CD4-positive, alpha-beta T cell (primary cell): Measurements from ENCODE around the gene MBLAC1. TPM values are rescaled to one million over a fixed set of nuclear protein-coding genes. Genes with fewer than 3 reads are reported as not detected.
A peak's percentile ranks its signal among the peaks of the same experiment; 100 is the strongest.

Source experiments
- ATAC-seq: fragments of 200-7000 bp; cut with Tn5 transposase; one replicate; pipeline ENCODE4 v1.10.0; 2022; ENCODE audit warnings: mild to moderate bottlenecking; ENCODE audit not compliant: poor library complexity
- CTCF ChIA-PET: fragments of 350-600 bp; sonication (Branson Sonifier 250); formaldehyde crosslinking; loops from one replicate; lab custom pipeline; 2021; ENCODE audit warnings: antibody characterized with exemption, inconsistent platforms; lab: Charles Lee
- POLR2A ChIA-PET: fragments of 350-600 bp; sonication (Branson Sonifier 250); formaldehyde crosslinking; loops from one replicate; lab custom pipeline; 2021; ENCODE audit warnings: antibody characterized with exemption, inconsistent platforms; lab: Charles Lee
- DNase-seq, 14 experiments: peaks; one replicate each; pipeline ENCODE4 v3.0.0-alpha.2; 2013 to 2020; ENCODE audit warnings: mixed read lengths in 2 of 14
- H3K27ac ChIP-seq, 2 donors: one replicate each; pipeline versions ENCODE4 v1.5.1 to v1.7.0; 2013; ENCODE audit warnings: low read length in 2 of 2, low read depth in 1 of 2, mild to moderate bottlenecking in 1 of 2
- H3K27me3 ChIP-seq, 2 experiments: 1 replicate in 1 of 2; 2 replicates in 1 of 2; pipeline versions ENCODE4 v1.6.1 to v1.7.0; 2013; ENCODE audit warnings: low read length in 2 of 2, control low read depth in 1 of 2, mild to moderate bottlenecking in 1 of 2, moderate library complexity in 1 of 2; ENCODE audit not compliant: insufficient read depth in 2 of 2, control insufficient read depth in 1 of 2
- H3K36me3 ChIP-seq: one replicate; pipeline ENCODE4 v1.6.1; 2013; ENCODE audit warnings: low read length, control low read depth; ENCODE audit not compliant: insufficient read depth
- H3K4me1 ChIP-seq: one replicate; pipeline ENCODE4 v1.6.1; 2013; ENCODE audit warnings: low read length, control low read depth; ENCODE audit not compliant: insufficient read depth
- H3K4me3 ChIP-seq: one replicate; pipeline ENCODE4 v1.5.1; 2013; ENCODE audit warnings: mild to moderate bottlenecking, low read length, moderate library complexity
- H3K9me3 ChIP-seq, 2 experiments: 1 replicate in 1 of 2; 2 replicates in 1 of 2; pipeline versions ENCODE4 v1.6.1 to v1.7.0; 2013; ENCODE audit warnings: low read length in 2 of 2, mild to moderate bottlenecking in 2 of 2, control low read depth in 1 of 2, moderate library complexity in 1 of 2; ENCODE audit not compliant: control insufficient read depth in 1 of 2, insufficient read depth in 1 of 2
- H3K27ac Mint-ChIP-seq: one replicate; pipeline ENCODE4 v1.8.0; 2020; ENCODE audit warnings: mixed read lengths
- H3K27me3 Mint-ChIP-seq: one replicate; pipeline ENCODE4 v1.8.0; 2021; ENCODE audit warnings: mixed read lengths
- H3K36me3 Mint-ChIP-seq: one replicate; pipeline ENCODE4 v1.8.0; 2021; ENCODE audit warnings: low read depth, mixed read lengths
- H3K4me1 Mint-ChIP-seq: one replicate; pipeline ENCODE4 v1.8.0; 2021; ENCODE audit warnings: low read depth, mixed read lengths
- H3K4me3 Mint-ChIP-seq: one replicate; pipeline ENCODE4 v1.8.0; 2020; ENCODE audit warnings: mild to moderate bottlenecking, mixed read lengths
- H3K9me3 Mint-ChIP-seq: one replicate; pipeline ENCODE4 v1.8.0; 2020; ENCODE audit warnings: mixed read lengths
- intact Hi-C, 2 experiments: fragments of 100-400 bp; cut with DNase I in 1 of 2; cut with micrococcal nuclease in 1 of 2; formaldehyde crosslinking; loops; one replicate each; pipeline versions ENCODE4 v1.15.1 to v1.9.0; 2023 to 2025; cut with DNase I, micrococcal nuclease
- total RNA-seq, 174 experiments: library from RNA in 2 of 174; stranded (reverse) in 2 of 174; gene quantifications; one replicate each; pipeline ENCODE4 v1.2.3 and lab custom pipeline; 2021 to 2026
- TF ChIP-seq, protein P1 (sequence below): fragments of 200-600 bp; IDR thresholded peaks from one replicate; pipeline ENCODE4 v1.8.0; 2022; ENCODE audit warnings: antibody characterized with exemption, mild to moderate bottlenecking

The MBLAC1 gene
- total RNA-seq, 2 experiments from 2014 or later = 3.7 to 4.4 TPM

DNA sequence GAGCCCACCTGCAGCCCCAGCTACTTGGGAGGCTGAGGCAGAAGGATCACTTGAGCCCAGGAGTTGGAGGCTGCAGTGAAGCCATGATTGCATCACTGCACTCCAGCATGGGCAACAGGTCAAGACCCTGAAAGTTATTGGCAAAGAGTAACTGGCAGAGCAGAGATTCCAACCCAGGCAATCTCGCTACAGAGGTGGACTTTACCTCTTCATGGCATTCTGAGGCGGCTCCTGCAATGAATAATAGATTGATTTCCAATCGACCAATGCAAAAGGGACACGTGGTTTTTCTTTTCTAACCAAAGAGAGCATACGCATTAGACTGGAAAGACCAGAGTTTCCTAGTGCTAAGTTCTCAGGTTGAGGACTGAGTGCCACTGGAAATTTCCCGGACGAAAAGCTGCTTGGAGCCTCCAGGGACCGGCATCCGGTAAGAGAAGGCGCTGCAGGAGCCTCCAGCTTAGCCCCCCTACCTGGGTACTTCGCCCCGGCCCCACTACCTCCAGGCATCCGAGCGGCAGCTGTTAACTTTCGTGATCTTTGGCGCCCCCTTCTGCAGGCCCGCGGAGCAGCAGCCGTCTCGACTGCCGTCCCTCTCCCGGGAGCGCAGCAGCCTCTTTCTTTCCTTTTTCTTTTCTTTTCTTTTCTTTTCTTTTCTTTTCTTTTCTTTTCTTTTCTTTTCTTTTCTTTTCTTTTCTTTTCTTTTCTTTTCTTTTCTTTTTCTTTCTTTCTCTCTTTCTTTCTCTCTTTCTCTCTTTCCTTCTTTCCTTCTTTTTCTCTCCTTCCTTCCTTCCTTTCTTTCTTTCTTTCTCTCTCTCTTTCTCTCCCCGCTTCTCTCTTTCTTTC, 4.1 kb downstream of the MBLAC1 start:
- CTCF ChIA-PET = interaction anchor here (0.6 to 2.3 kb wide), 18 partner anchors 10 to 277 kb away, joined by 3 to 14 read pairs (median 4); partner anchors contain the start of genes AP4M1, COPS6, GAL3ST4 and LAMTOR4
- TF ChIP-seq, protein P1, sequence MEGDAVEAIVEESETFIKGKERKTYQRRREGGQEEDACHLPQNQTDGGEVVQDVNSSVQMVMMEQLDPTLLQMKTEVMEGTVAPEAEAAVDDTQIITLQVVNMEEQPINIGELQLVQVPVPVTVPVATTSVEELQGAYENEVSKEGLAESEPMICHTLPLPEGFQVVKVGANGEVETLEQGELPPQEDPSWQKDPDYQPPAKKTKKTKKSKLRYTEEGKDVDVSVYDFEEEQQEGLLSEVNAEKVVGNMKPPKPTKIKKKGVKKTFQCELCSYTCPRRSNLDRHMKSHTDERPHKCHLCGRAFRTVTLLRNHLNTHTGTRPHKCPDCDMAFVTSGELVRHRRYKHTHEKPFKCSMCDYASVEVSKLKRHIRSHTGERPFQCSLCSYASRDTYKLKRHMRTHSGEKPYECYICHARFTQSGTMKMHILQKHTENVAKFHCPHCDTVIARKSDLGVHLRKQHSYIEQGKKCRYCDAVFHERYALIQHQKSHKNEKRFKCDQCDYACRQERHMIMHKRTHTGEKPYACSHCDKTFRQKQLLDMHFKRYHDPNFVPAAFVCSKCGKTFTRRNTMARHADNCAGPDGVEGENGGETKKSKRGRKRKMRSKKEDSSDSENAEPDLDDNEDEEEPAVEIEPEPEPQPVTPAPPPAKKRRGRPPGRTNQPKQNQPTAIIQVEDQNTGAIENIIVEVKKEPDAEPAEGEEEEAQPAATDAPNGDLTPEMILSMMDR = peak; percentile 98
- H3K4me3 Mint-ChIP-seq = peak overlapping the region; percentile 45
- no peaks in the 10 kb centered on the region for H3K27me3 ChIP-seq
- DNase-seq (peak; percentile 78 to 93 (median 87)), ATAC-seq (peak; percentile 19)
- peak overlapping the region; percentile 30 for H3K27ac Mint-ChIP-seq
- no peaks in the 10 kb centered on the region for H3K27me3 Mint-ChIP-seq
- H3K4me3 ChIP-seq = peak overlapping the region; percentile 10
- H3K4me1 ChIP-seq = peaks cover 31% of the 10 kb centered on the region
- H3K9me3 ChIP-seq = no peaks in the 10 kb centered on the region
- H3K27ac ChIP-seq = no peak overlapping the region
- POLR2A ChIA-PET = interaction anchor here (0.6 to 3.7 kb wide), 11 partner anchors 9 to 298 kb away, joined by 3 to 29 read pairs (median 6); partner anchors contain the start of genes CNPY4, LAMTOR4, TRIM4 and ZCWPW1
- no peaks in the 10 kb centered on the region for H3K36me3 ChIP-seq
- H3K36me3 Mint-ChIP-seq = peaks cover 11% of the 10 kb centered on the region
- no peaks in the 10 kb centered on the region for H3K9me3 Mint-ChIP-seq
- intact Hi-C loops = loop anchor here (1.0 to 5.0 kb wide), 6 partner anchors 30 to 218 kb away; partner anchors contain the start of genes AP4M1 (in 1 of the 2), AZGP1 (in 1 of the 2) and MCM7 (in 1 of the 2)
- H3K4me1 Mint-ChIP-seq = peaks cover 22% of the 10 kb centered on the region

- H3K4me1 Mint-ChIP-seq = peaks cover 15% of the 10 kb centered on the region
- H3K27me3 Mint-ChIP-seq = no peaks in the 10 kb centered on the region
- no peak overlapping the region for H3K4me3 ChIP-seq
- ChIA-PET POLR2A (interaction anchor here (0.7 to 1.2 kb wide), 11 partner anchors 16 to 297 kb away, joined by 3 to 7 read pairs (median 4); partner anchors contain the start of genes GPC2, LAMTOR4, MCM7 and MEPCE), CTCF (interaction anchor here (0.8 to 2.3 kb wide), 15 partner anchors 12 to 276 kb away, joined by 3 to 14 read pairs (median 4); partner anchors contain the start of gene GAL3ST4)
- H3K9me3 ChIP-seq = no peaks in the 10 kb centered on the region
- peak overlapping the region; percentile 42 for H3K27ac Mint-ChIP-seq
- H3K9me3 Mint-ChIP-seq = no peaks in the 10 kb centered on the region
- DNase-seq (no peak), ATAC-seq (no peak)
- no peak overlapping the region for H3K27ac ChIP-seq
- TF ChIP-seq, protein P1 = no peak
- H3K27me3 ChIP-seq = no peaks in the 10 kb centered on the region
- H3K4me1 ChIP-seq = peaks cover 23% of the 10 kb centered on the region
- H3K4me3 Mint-ChIP-seq = peak overlapping the region; percentile 62
- peaks cover 1% of the 10 kb centered on the region for H3K36me3 Mint-ChIP-seq
- intact Hi-C loops = loop anchor here (1.0 to 5.0 kb wide), 7 partner anchors 17 to 276 kb away; partner anchors contain the start of genes AZGP1 (in 1 of the 2), LAMTOR4 (in 1 of the 2) and PVRIG (in 1 of the 2)
- H3K36me3 ChIP-seq = no peaks in the 10 kb centered on the region
Measured at GRCh38 chr7:100132126-100132525, 5.4 kb downstream of the MBLAC1 start.

- intact Hi-C loops = loop anchor here (1.0 to 5.0 kb wide), 7 partner anchors 16 to 276 kb away; partner anchors contain the start of genes AZGP1 (in 1 of the 2), LAMTOR4 (in 1 of the 2) and PVRIG (in 1 of the 2)
- Histone ChIP-seq H3K27ac (no peak overlapping the region), H3K4me1 (peaks cover 23% of the 10 kb centered on the region), H3K9me3 (no peaks in the 10 kb centered on the region), H3K27me3 (no peaks in the 10 kb centered on the region), H3K4me3 (no peak overlapping the region), H3K36me3 (no peaks in the 10 kb centered on the region)
- no peaks in the 10 kb centered on the region for H3K36me3 Mint-ChIP-seq
- ATAC-seq (peak; percentile 77), DNase-seq (peak; percentile 48 to 83 (median 62))
- POLR2A ChIA-PET = interaction anchor here (0.7 to 1.2 kb wide), 12 partner anchors 15 to 296 kb away, joined by 3 to 9 read pairs (median 4); partner anchors contain the start of genes GPC2, LAMTOR4, MCM7 and MEPCE
- CTCF ChIA-PET = interaction anchor here (0.7 to 1.5 kb wide), 21 partner anchors 11 to 275 kb away, joined by 3 to 11 read pairs (median 4); partner anchors contain the start of genes GPC2, LAMTOR4 and STAG3
- peak overlapping the region; percentile 62 for H3K4me3 Mint-ChIP-seq
- TF ChIP-seq, protein P1 = peak; percentile 82
- H3K4me1 Mint-ChIP-seq = peaks cover 15% of the 10 kb centered on the region
- H3K27ac Mint-ChIP-seq = peak overlapping the region; percentile 42
- no peaks in the 10 kb centered on the region for H3K9me3 Mint-ChIP-seq
- H3K27me3 Mint-ChIP-seq = no peaks in the 10 kb centered on the region
Measured at GRCh38 chr7:100132697-100133151, 6.0 kb downstream of the MBLAC1 start.
